GM12892 (cell line): Measurements from ENCODE around the gene CTSD.
A peak's percentile ranks its signal among the peaks of the same experiment; 100 is the strongest.

Experiments used
- DNase-seq: peaks from one replicate; pipeline ENCODE4 v3.0.0; 2011; ENCODE audit not compliant: insufficient read length
- FAIRE-seq: peaks from 2 replicates; lab custom pipeline; 2011; peaks lifted over from hg19 to GRCh38; lab: Jason Lieb, UNC
- POLR2A ChIP-seq: IDR thresholded peaks from 2 replicates; pipeline ENCODE4 v1.6.1; 2011; ENCODE audit warnings: low read depth, low read length, control low read depth
- POLR2AphosphoS5 ChIP-seq: IDR thresholded peaks from 2 replicates; pipeline ENCODE4 v1.6.1; 2011; ENCODE audit warnings: low read depth, low read length, control low read depth
- TAF1 ChIP-seq: IDR thresholded peaks from 2 replicates; pipeline ENCODE4 v1.6.1; 2011; ENCODE audit warnings: low read depth, mild to moderate bottlenecking, control low read depth, low read length, borderline replicate concordance

Gene CTSD

DNA sequence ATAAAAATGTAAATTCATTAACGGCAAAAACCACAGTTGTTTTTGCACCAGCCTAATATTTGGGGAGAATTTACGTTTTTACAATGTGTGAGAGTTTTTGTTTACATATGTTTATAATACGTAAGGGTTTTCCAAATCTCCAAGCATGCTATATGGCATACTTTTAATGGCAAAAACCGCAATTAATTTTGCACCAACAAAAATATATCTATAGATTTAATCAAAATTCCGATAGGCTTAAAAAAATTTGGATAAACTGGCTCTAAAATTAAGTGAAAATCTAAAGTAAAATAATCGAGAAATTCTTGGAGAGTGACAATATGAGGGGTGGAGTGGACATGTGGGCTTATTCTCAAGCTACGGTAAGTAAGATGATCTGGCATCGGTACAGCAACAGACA lies 43.9 kb downstream of the CTSD start:
- TF ChIP-seq POLR2A (no peak), POLR2AphosphoS5 (no peak), TAF1 (no peak)
- FAIRE-seq (no peak), DNase-seq (no peak)

DNA sequence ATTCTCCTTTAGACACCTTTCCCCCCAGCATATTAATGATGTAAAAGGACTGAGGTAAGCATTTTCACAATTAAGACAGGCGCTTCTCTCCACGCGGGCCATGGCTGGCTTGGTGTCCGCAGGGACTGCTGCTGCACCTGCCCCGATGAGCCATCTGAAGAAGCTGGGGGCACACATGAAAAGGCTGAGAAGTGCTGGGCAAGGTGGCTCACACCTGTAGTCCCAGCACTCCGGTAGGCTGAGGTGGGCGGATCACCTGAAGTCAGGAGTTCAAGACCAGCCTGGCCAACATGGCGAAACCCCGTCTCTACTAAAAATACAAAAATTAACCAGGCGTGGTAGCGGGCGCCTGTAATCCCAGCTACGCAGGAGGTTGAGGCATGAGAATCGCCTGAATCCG lies 45.4 kb downstream of the CTSD start:
- FAIRE-seq (no peak), DNase-seq (no peak)
- TF ChIP-seq POLR2AphosphoS5 (no peak), TAF1 (no peak), POLR2A (no peak)

DNA sequence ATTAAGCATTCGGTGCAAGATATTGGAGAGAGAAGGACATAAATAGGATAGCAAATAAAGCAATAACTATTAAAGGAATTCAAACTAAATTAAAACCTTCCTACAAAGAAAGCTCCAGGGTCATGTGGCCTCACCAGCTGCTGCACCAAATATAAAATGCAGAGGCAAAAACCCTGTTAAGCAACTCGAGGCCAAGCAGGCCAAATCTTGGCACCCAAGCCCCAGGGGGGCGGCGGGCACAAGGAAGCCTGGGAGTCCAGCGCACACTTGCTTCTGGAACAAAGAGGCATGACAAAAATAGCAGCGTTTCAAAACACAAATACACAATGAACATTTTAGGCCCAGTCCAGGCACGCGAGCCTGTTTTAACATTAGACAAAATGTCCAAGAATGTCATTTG lies 46.0 kb downstream of the CTSD start:
- TF ChIP-seq POLR2AphosphoS5 = no peak
- no peak for TF ChIP-seq TAF1
- TF ChIP-seq POLR2A = no peak
- DNase-seq (no peak), FAIRE-seq (no peak)

DNA sequence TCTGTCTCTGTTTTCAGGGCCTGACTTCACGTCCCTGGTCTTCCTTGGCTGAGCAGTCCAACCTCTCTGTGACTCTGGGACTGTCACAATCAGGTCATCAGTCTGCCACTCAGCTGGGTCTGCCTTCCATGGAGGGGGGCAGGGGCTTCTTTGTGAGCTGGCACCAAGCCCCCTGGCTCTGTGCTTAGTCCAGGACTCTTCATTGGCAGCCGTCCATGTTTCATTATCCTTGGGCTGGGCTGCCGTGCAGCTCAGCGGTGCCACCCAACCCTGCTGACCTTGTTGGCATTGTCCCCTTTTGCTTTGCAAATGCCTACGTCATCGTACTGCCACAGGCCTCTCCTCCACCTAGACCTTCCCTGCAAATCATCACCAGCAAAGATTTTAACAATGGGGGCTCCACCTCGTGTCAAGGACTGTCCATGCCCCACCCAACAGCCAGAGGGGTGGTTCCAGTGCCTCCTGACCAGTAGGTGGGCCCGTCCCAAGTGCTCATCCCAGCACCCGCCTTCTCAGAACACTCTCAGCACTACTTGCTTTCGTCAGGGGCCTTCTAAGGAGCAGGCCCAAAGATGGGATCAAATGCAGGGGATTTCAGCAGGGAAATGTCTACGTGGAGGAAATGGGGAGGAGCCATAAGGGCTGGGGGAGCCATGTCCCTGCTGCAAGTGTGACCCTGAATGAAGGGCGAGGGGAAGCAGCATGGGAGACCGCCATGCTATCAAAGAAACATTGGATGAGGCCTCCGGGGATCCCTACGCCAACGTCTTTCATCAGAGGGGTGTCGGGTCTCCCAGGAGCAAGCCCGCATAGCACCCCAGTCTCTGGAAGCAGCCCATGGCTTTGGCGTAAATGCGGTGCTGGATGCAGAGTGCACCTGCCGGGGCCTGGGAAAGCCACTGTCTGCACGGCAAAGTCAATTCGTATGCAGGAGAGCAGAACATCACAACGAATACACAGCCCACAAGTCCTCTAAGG lies 48.5 kb downstream of the CTSD start:
- FAIRE-seq = no peak
- DNase-seq = no peak
- no peak for TF ChIP-seq POLR2AphosphoS5
- no peak for TF ChIP-seq TAF1
- no peak for TF ChIP-seq POLR2A

DNA sequence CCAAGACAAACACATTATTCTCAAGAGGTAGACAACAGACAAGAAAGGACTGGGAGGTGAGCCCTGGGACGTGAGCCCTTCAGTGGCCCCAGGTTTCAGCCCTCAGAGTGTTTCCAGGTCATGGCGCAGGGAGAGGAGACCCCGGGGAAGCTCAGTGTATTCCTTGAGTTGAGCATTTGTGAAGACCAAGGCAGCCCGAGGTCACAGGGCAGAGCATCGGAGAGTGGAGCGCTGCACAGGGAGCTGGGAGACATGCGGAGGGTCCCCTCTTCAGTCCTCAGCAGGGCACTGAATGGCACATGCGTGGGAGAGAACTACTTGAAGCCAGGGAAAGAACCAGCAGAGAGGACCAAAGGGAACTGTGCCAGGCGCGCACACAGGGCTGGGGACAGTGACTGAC lies 55.0 kb downstream of the CTSD start:
- TF ChIP-seq TAF1 (no peak), POLR2AphosphoS5 (no peak), POLR2A (no peak)
- no peak for DNase-seq
- FAIRE-seq = no peak

DNA sequence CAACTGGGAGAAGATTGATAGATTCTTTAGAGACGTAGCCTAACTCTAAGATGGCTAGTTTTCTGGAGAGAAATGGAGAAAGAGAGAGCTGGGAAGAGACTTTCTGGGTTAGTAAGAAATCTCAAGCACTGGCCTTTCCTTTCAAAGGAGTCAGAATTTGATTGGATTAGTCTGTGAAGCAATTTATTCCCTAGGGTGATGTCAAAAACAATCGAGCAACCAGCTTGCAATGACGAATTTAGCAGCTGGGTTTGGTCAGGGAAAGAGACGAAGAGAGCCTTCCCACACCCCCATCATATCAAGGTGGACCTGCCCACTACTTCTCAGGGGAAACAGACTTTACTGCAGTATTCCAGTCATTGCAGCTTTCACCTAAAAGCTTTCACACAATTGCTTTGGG lies 56.0 kb downstream of the CTSD start:
- FAIRE-seq (no peak), DNase-seq (no peak)

DNA sequence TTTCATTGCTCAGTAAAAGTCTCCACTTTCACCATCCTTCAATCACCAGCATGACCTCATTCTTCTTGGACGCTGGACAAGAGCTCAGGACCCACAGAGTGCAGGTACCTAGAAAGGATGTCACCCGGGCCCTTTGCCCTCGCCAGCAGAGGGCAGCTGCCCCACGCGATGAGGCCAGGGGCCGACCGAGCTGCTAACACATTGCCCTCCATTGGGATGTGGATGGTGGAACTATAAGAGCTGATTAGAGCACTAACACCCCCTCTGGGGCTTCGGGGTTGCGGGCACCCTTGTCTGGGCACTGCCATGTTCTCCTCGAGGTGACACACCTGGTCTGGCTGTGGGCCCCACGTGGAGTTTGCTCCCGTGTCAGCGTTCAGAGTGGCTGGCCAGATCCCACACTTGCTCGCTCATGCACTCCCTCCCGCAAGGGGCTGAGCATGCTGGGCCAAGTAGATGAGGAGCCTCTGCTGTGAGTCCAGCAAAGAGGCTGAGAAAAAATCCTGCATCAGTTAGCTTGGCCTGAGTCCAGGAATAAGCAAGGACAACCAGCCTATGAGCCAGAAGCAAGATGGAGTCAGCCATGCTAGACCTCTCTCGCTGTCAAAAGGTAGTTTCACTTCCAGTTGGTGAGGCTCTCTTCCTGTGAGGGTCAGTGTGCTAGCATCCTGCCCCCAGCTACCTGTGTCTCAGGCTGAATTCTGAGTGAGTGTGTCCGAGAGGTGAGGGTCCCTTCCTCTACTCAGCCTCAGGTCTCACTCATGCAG lies 56.9 kb downstream of the CTSD start:
- no peak for FAIRE-seq
- DNase-seq = no peak
- TF ChIP-seq TAF1 = no peak
- no peak for TF ChIP-seq POLR2A
- no peak for TF ChIP-seq POLR2AphosphoS5

More for the DNA sequence above, 56.0 kb downstream of the CTSD start:
- TF ChIP-seq TAF1 (no peak), POLR2AphosphoS5 (no peak), POLR2A (no peak)

DNA sequence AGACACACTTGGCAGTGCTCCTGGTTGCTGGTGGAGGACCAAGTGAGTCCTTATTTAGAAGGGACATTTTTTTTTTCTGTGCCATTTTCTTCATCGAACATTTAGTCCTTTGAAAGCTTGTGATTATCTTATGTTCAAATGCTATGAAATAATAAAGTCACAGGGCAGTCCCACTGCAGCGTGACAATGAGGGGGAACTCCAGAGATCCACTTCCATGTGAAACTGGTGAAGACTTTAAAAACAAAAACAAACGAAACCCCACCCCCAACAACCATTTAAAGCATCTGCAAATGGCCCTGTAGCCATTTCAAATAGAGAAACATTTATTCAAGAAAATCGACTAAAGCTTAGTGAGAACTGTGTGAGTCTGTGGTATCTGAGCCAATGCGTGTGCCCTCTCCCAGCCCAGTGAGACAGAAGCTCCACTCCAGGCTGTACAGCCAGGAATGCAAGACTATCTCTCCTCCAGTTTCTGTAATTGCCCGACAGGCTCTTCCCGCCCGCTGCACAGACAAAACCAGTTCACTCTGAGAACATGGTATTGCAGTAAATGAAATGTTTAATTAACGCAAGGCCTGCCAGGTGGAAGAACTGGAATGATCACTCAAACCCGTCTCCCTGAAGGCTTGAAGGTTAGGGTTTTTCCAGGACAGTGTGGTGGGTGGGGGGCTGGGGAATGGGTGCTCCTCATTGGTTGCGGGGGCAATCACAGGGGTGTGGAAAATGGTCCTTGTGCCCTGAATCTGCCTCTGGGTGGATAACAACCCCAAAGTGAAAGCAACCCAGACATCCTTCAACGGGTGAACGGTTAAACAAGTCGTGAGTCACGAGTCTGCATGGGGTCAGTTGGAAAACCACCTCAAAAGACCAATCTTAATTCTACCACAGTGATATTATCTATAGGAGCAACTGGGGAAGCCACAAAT lies 58.3 kb downstream of the CTSD start:
- TF ChIP-seq TAF1 (no peak), POLR2A (no peak), POLR2AphosphoS5 (no peak)
- peak; percentile 30 for FAIRE-seq
- DNase-seq = no peak

DNA sequence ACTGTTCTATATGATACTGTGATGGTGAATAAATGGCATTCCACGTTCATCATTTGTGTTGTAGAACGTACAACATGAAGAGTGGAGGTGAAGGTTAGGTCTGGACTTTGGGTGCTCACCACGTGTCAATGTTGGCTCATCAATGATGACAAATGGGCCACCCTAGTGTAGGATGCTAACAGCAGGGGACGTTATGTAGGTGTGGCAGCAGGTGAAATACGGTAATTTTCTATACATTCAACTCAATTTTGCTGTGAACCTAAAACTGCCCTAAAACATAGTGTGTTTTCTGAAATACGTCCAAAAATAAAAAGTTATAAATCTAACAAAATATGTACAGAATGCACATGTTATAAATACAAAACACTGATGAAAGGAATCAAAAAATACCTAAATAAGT lies 60.6 kb downstream of the CTSD start:
- FAIRE-seq (no peak), DNase-seq (no peak)
- TF ChIP-seq POLR2A (no peak), POLR2AphosphoS5 (no peak), TAF1 (no peak)
